PFSK-1 (cell line): ENCODE results near the gene IGFLR1.

Experiments used
- POLR2AphosphoS5 ChIP-seq: IDR thresholded peaks from 2 replicates; pipeline ENCODE4 v1.6.1; 2012; ENCODE audit warnings: low read depth, mild to moderate bottlenecking, control low read depth, low read length, moderate library complexity
- SIN3A ChIP-seq: IDR thresholded peaks from 2 replicates; pipeline ENCODE4 v1.6.1; 2012; ENCODE audit warnings: mild to moderate bottlenecking, low read length, moderate library complexity, borderline replicate concordance; ENCODE audit not compliant: insufficient read depth
- TAF1 ChIP-seq: IDR thresholded peaks from 2 replicates; pipeline ENCODE4 v1.6.1; 2012; ENCODE audit warnings: low read length, control low read depth, borderline replicate concordance; ENCODE audit not compliant: insufficient read depth
- TF ChIP-seq, protein P1 (sequence below), 2 experiments: IDR thresholded peaks; 2 replicates each; pipeline versions ENCODE4 v1.6.1 to v1.8.0; 2011 to 2012; ENCODE audit warnings: low read depth in 2 of 2, low read length in 2 of 2, control low read depth in 1 of 2, inconsistent platforms in 1 of 2, mild to moderate bottlenecking in 1 of 2, moderate library complexity in 1 of 2; ENCODE audit not compliant: insufficient read depth in 1 of 2

DNA sequence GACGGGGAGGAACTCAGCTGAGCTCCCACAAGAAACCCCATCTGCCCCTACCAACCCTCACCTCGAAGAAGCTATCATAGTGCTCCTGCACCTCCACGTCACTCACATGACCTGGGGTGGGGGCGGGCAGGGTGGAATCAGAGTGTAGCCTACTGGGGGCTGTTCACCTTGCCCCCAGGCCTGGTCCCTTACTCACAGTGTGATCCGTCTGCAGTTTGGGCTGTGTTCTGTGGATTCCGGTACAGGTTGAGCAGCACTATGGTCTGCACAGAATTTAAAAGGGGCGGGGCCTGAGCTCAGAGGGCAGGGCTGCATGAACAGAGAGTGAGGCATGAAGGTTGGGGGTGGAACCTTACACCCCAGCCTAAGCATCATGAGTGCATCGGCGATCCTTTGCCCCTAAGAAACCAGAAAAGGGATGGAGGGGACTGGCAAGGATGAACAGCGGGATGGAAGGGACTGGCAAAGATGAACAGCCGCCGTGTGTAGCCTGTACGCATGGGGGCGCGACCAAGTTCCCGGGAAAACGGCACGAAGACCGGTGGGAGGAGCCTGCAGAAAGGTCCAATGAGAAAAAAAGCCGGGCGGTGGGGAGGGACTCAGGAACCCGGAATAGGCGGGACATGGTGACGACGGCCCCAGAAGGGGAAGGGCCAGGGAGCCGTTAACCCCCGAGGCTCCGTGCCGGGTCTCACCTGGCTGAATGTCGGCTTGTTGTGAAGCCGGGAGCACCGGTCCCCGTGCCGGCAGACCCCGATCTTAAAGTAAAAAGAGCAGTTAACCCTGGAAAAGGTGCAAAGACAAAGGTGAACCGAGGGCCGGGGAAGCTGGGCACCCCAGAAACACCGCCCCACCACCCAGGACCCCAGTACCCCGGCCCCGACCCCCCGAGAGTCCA, 2.4 kb upstream of the IGFLR1 start:
- no peak; the same call in 1 of the 2 replicates for TF ChIP-seq POLR2AphosphoS5
- TF ChIP-seq, protein P1, sequence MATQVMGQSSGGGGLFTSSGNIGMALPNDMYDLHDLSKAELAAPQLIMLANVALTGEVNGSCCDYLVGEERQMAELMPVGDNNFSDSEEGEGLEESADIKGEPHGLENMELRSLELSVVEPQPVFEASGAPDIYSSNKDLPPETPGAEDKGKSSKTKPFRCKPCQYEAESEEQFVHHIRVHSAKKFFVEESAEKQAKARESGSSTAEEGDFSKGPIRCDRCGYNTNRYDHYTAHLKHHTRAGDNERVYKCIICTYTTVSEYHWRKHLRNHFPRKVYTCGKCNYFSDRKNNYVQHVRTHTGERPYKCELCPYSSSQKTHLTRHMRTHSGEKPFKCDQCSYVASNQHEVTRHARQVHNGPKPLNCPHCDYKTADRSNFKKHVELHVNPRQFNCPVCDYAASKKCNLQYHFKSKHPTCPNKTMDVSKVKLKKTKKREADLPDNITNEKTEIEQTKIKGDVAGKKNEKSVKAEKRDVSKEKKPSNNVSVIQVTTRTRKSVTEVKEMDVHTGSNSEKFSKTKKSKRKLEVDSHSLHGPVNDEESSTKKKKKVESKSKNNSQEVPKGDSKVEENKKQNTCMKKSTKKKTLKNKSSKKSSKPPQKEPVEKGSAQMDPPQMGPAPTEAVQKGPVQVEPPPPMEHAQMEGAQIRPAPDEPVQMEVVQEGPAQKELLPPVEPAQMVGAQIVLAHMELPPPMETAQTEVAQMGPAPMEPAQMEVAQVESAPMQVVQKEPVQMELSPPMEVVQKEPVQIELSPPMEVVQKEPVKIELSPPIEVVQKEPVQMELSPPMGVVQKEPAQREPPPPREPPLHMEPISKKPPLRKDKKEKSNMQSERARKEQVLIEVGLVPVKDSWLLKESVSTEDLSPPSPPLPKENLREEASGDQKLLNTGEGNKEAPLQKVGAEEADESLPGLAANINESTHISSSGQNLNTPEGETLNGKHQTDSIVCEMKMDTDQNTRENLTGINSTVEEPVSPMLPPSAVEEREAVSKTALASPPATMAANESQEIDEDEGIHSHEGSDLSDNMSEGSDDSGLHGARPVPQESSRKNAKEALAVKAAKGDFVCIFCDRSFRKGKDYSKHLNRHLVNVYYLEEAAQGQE (IDR thresholded peaks at IDR 0.05; ENCODE audit: insufficient read depth in 1 of 2, low read depth in 2 of 2, low read length in 2 of 2) = 0 out of 4 replicates have a peak, but pooled peaks have one; percentile 7 to 13
- 0 out of 2 replicates have a peak, but pooled peaks have one; percentile 29 for TF ChIP-seq SIN3A
- TF ChIP-seq TAF1 = 0 out of 2 replicates have a peak, but pooled peaks have one; percentile 20
